Parathyroid adenoma (tissue), 2 donors: ENCODE data around the gene MID1.

Experiments
- H2AFZ ChIP-seq: fragments of 300-600 bp; sonication (generic); one replicate; pipeline ENCODE4 v1.7.0; 2017; ENCODE audit warnings: antibody characterized with exemption, mild to moderate bottlenecking
- H3K27ac ChIP-seq: fragments of 300-600 bp; sonication (generic); one replicate; pipeline ENCODE4 v1.7.0; 2017
- H3K27me3 ChIP-seq: fragments of 300-600 bp; sonication (generic); one replicate; pipeline ENCODE4 v1.7.0; 2017; ENCODE audit warnings: low read length; ENCODE audit not compliant: control insufficient read depth, insufficient read depth
- H3K36me3 ChIP-seq: fragments of 300-600 bp; sonication (generic); one replicate; pipeline ENCODE4 v1.7.0; 2017; ENCODE audit warnings: low read length; ENCODE audit not compliant: control insufficient read depth, insufficient read depth
- H3K4me1 ChIP-seq: fragments of 300-600 bp; sonication (generic); one replicate; pipeline ENCODE4 v1.7.0; 2017; ENCODE audit warnings: control low read depth
- H3K4me2 ChIP-seq: fragments of 300-600 bp; sonication (generic); one replicate; pipeline ENCODE4 v1.7.0; 2017; ENCODE audit warnings: low read length
- H3K4me3 ChIP-seq: fragments of 300-600 bp; sonication (generic); one replicate; pipeline ENCODE4 v1.7.0; 2017; ENCODE audit warnings: low read depth, low read length
- H3K79me2 ChIP-seq: fragments of 300-600 bp; sonication (generic); one replicate; pipeline ENCODE4 v1.7.0; 2017; ENCODE audit warnings: control low read depth
- H3K9ac ChIP-seq: fragments of 300-600 bp; sonication (generic); one replicate; pipeline ENCODE4 v1.7.0; 2017; ENCODE audit warnings: mild to moderate bottlenecking
- H3K9me3 ChIP-seq: fragments of 300-600 bp; sonication (generic); one replicate; pipeline ENCODE4 v1.7.0; 2017; ENCODE audit warnings: low read length; ENCODE audit not compliant: control insufficient read depth
- TF ChIP-seq, protein P1 (sequence below): fragments of 300-600 bp; sonication (generic); IDR thresholded peaks from one replicate; pipeline ENCODE4 v1.7.0; 2017; ENCODE audit warnings: antibody characterized with exemption, mild to moderate bottlenecking
- donor health status: primary hyperparathyroidism.

Gene MID1

DNA sequence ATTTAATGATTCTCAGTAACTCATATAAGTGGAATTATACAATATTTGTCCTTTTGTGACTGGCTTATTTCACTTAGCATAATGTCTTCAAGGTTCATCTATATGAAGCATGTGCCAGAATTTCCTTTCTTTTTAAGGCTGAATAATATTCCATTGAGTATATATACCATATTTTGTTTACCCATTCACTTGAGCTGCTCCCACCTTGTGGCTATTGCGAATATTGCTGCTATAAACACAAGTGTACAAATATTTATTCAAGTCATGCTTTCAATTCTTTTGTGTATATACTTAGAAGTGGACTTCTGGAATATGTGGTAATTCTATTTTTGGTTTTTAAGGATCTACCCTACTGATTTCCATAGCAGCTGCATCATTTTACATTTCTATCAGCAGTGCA, 219.1 kb downstream of the MID1 start:
- Histone ChIP-seq H3K27ac (no peak overlapping the region), H3K36me3 (no peaks in the 10 kb centered on the region), H3K9me3 (no peaks in the 10 kb centered on the region), H3K4me1 (no peaks in the 10 kb centered on the region), H3K27me3 (no peaks in the 10 kb centered on the region), H3K79me2 (no peaks in the 10 kb centered on the region), H3K9ac (no peak overlapping the region), H3K4me3 (no peak overlapping the region), H3K4me2 (no peak overlapping the region), H2AFZ (no peak overlapping the region)
- TF ChIP-seq, protein P1, sequence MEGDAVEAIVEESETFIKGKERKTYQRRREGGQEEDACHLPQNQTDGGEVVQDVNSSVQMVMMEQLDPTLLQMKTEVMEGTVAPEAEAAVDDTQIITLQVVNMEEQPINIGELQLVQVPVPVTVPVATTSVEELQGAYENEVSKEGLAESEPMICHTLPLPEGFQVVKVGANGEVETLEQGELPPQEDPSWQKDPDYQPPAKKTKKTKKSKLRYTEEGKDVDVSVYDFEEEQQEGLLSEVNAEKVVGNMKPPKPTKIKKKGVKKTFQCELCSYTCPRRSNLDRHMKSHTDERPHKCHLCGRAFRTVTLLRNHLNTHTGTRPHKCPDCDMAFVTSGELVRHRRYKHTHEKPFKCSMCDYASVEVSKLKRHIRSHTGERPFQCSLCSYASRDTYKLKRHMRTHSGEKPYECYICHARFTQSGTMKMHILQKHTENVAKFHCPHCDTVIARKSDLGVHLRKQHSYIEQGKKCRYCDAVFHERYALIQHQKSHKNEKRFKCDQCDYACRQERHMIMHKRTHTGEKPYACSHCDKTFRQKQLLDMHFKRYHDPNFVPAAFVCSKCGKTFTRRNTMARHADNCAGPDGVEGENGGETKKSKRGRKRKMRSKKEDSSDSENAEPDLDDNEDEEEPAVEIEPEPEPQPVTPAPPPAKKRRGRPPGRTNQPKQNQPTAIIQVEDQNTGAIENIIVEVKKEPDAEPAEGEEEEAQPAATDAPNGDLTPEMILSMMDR: no peak

DNA sequence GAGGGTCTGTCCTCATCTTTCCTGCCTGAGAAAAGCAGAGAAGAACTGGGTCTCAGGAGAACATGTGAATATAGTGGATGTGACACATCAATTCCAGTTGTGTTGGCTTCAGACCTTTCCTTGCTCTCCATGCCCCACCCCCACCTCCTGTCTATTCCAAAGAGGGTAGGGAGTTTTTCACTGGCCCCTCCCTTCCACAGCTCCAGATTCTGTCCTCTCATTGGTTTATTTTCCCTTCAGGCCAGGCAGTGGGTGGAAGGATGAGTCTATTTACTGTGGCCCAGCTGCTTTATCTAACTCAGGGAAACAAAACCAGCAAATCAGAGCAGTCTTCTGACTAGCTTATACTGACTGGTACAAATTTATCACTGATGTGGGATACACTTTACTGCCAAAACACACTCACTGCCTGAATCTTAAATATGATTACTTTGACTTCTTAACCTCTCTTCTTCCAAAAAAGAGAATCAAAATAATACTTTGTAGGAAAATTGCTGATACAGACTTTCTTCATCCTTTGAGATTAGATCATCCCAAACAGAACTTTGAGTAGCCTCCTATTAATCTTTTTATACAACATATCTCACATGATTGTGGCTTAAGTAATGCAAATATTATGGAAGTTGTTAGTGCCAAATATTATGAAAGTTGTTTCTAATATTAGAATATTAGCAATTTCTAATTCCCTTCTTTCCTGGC, 221.2 kb downstream of the MID1 start:
- Histone ChIP-seq H3K36me3 (no peaks in the 10 kb centered on the region), H3K4me2 (no peak overlapping the region), H3K9me3 (no peaks in the 10 kb centered on the region), H2AFZ (no peak overlapping the region), H3K27me3 (no peaks in the 10 kb centered on the region), H3K4me3 (no peak overlapping the region), H3K4me1 (no peaks in the 10 kb centered on the region), H3K27ac (no peak overlapping the region), H3K79me2 (no peaks in the 10 kb centered on the region), H3K9ac (no peak overlapping the region)
- TF ChIP-seq, protein P1: no peak

DNA sequence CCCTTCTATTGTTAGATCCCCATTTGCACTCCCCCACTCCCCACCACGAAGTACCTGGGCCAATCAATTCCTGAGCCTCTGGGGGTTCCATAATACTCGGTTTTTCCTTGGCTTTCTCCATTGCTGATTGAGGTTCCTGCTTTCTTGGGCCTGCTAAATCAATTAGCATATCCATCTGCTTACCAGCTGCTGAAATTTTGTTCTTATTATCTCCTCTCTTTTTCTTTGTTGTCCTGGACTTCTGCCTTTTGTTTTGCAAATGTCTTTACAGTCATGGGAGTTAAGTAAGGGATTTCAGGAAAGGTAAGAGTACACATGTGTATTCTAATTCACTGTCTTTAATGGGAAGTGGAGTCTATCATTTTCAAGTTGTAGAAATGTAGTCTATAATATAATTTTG, 222.2 kb downstream of the MID1 start:
- Histone ChIP-seq H3K9me3 (no peaks in the 10 kb centered on the region), H2AFZ (no peak overlapping the region), H3K27ac (no peak overlapping the region), H3K4me2 (no peak overlapping the region), H3K4me1 (no peaks in the 10 kb centered on the region), H3K4me3 (no peak overlapping the region), H3K36me3 (no peaks in the 10 kb centered on the region), H3K27me3 (no peaks in the 10 kb centered on the region), H3K9ac (no peak overlapping the region), H3K79me2 (no peaks in the 10 kb centered on the region)
- TF ChIP-seq, protein P1: no peak

DNA sequence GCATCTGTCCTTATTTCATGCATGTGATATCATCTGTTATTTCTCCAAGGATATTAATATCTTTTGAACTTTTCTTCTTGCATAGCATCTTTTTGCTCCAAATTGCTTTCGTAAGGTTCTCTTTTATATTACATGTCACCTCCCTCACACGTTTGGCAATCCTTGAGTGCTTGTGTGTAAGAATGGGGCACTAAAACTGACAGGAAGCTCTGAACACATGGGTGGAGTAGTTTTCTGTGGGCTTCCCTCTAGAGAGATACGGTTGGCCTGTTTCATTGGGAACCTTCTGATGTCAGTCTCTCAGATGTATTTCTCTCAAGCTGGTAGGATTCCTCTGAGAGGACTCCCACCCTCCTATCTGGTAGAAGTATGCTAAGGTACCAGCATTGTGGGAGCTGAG, 223.0 kb downstream of the MID1 start:
- Histone ChIP-seq H3K36me3 (no peaks in the 10 kb centered on the region), H3K79me2 (no peaks in the 10 kb centered on the region), H3K27me3 (no peaks in the 10 kb centered on the region), H3K27ac (no peak overlapping the region), H3K9ac (no peak overlapping the region), H3K4me1 (no peaks in the 10 kb centered on the region), H3K4me2 (no peak overlapping the region), H2AFZ (no peak overlapping the region), H3K4me3 (no peak overlapping the region), H3K9me3 (no peaks in the 10 kb centered on the region)
- TF ChIP-seq, protein P1: no peak

DNA sequence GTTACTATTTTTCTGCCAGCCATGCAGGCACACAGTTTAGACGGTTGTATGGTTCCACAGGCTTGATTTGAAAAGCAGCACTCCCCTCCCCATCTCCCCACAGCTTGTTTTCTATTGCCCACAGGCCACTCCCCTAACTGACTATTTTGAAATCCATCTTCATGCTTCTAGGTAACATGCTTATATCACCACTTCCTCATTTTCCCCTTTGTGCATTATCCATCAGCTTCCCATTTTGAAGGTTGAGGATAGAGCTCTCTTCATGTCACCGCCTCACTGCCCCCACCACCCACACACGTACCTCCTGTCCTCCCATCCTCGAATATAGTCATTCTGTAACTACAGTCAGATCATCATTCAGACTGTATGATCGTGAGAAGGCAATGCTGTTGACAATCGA, 224.7 kb downstream of the MID1 start:
- Histone ChIP-seq H3K9me3 (no peaks in the 10 kb centered on the region), H3K27me3 (no peaks in the 10 kb centered on the region), H3K9ac (no peak overlapping the region), H3K36me3 (no peaks in the 10 kb centered on the region), H3K4me3 (no peak overlapping the region), H3K27ac (no peak overlapping the region), H3K79me2 (no peaks in the 10 kb centered on the region), H2AFZ (no peak overlapping the region), H3K4me2 (no peak overlapping the region), H3K4me1 (no peaks in the 10 kb centered on the region)
- TF ChIP-seq, protein P1: no peak
